Measurements from ENCODE around the gene GXYLT2. TPM values are rescaled to one million over a fixed set of nuclear protein-coding genes. Genes with fewer than 3 reads are reported as not detected.
"Not testable (repeated sequence)": the region's sequence is repeated elsewhere in the genome, so short reads cannot be mapped to it uniquely, and the experiment has no call there.

GXYLT2 gene
- total RNA-seq, 4 donors from 2014 or later: 1.5 to 12.5 (median 7.5) TPM

DNA sequence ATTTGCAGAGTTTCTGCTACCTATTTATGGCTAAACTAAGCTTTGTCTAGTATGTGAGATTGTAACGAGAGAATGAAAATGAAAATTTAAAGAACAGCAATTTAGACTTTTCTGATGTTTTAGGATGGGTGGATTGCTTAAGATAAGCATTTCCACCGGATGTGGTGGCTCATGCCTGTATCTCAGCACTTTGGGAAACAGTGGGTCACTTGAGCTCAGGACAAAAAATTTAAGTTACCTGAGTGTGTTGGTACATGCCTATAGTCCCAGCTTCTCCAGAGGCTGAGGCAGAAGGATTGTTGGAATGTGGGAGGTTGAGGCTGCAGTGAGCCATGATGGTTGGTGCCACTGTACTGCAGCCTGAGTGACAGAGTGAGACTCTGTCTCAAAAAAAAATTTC, 112.1 kb downstream of the GXYLT2 start:
- intact Hi-C loops (cut with DNase I; ENCODE audit: low total_unique reads): loop anchor here (5.0 kb wide), 2 partner anchors 153 to 1798 kb away; partner anchors contain the start of gene SHQ1
- H3K27ac ChIP-seq: no peak overlapping the region
- peak overlapping the region in 1 of 4 donors; percentile 76 for H3K4me3 ChIP-seq

DNA sequence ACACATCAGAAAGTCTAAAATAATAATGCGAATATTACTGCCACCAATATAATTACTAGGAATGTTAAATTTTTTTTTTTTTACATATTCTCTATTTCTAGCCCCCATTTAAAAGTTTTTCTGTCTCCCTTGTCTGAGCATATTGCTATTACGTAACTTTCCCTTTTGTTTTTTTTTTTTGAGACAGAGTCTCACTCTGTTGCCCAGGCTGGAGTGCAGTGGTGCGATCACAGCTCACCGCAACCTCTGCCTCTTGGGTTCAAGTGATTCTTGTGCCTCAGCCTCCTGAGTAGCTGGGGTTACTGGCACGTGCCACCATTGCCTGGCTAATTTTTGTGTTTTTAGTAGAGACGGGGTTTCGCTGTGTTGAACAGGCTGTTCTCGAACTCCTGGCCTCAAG, 115.2 kb downstream of the GXYLT2 start:
- H3K27me3 ChIP-seq; intact Hi-C loops (cut with DNase I; ENCODE audit: low total_unique reads); DNase-seq; in situ Hi-C loops (cut with MboI; ENCODE audit: low pct_ligation_motif_present in 1 of 4, low pct_unique_long_range_greater_than_20kb in 1 of 4, low sequenced_read_pairs in 3 of 4); H3K9me3 ChIP-seq; H3K4me3 ChIP-seq: not testable (repeated sequence)
- WGBS, 2 donors (ENCODE audit: low coverage in 1 of 2): 71 to 82% methylated on average over 3 to 8 of the region's 8 CpGs
- H3K36me3 ChIP-seq: peaks cover 0 to 34% (median 6%) of the 10 kb centered on the region in 4 donors
- H3K4me1 ChIP-seq: peaks cover 23 to 69% (median 31%) of the 10 kb centered on the region in 4 donors
- H3K27ac ChIP-seq: peak overlapping the region in 1 of 4 donors; percentile 10

More for the DNA sequence above, 112.1 kb downstream of the GXYLT2 start:
- H3K9me3 ChIP-seq: no peaks in the 10 kb centered on the region
- H3K4me1 ChIP-seq: peaks cover 23 to 72% (median 45%) of the 10 kb centered on the region in 4 donors
- TF ChIP-seq POLR2A (IDR thresholded peaks at IDR 0.05) (no peak), EP300 (IDR thresholded peaks at IDR 0.05; ENCODE audit: low read depth) (no peak), POLR2AphosphoS5 (IDR thresholded peaks at IDR 0.05) (no peak)
- TF ChIP-seq, protein P1, sequence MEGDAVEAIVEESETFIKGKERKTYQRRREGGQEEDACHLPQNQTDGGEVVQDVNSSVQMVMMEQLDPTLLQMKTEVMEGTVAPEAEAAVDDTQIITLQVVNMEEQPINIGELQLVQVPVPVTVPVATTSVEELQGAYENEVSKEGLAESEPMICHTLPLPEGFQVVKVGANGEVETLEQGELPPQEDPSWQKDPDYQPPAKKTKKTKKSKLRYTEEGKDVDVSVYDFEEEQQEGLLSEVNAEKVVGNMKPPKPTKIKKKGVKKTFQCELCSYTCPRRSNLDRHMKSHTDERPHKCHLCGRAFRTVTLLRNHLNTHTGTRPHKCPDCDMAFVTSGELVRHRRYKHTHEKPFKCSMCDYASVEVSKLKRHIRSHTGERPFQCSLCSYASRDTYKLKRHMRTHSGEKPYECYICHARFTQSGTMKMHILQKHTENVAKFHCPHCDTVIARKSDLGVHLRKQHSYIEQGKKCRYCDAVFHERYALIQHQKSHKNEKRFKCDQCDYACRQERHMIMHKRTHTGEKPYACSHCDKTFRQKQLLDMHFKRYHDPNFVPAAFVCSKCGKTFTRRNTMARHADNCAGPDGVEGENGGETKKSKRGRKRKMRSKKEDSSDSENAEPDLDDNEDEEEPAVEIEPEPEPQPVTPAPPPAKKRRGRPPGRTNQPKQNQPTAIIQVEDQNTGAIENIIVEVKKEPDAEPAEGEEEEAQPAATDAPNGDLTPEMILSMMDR (IDR thresholded peaks at IDR 0.05): no peak
- peaks cover 0 to 12% (median 0%) of the 10 kb centered on the region in 4 donors for H3K36me3 ChIP-seq
- no peaks in the 10 kb centered on the region for H3K27me3 ChIP-seq
- WGBS, 2 donors (ENCODE audit: low coverage in 1 of 2): 20 to 29% methylated on average over 1 to 2 of the region's 2 CpGs
- DNase-seq: no peak
- in situ Hi-C loops (cut with MboI; ENCODE audit: low pct_ligation_motif_present in 1 of 4, low pct_unique_long_range_greater_than_20kb in 1 of 4, low sequenced_read_pairs in 3 of 4): no loop called here

DNA sequence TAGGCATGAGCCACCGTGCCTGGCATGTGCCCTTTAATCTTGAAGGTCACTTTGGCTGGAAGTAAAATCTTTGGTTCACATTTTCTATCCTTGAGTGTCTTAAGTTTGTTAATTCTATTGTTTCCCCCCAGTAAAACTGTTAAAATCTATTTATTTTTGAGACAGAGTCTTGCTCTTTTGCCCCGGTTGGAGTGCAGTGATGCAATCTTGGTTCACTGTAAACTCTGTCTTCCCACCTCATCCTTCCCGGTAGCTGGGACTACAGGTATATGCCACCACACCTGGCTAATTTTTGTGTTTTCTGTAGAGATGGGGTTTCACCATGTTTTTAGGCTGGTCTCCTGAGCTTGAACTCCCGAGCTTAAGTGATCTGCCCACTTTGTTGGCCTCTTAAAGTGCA, 116.5 kb downstream of the GXYLT2 start:
- peaks cover 0 to 34% (median 6%) of the 10 kb centered on the region in 4 donors for H3K36me3 ChIP-seq
- no peaks in the 10 kb centered on the region for H3K9me3 ChIP-seq
- no peaks in the 10 kb centered on the region for H3K27me3 ChIP-seq
- in situ Hi-C loops (cut with MboI; ENCODE audit: low pct_ligation_motif_present in 1 of 4, low pct_unique_long_range_greater_than_20kb in 1 of 4, low sequenced_read_pairs in 3 of 4) (no loop called here), intact Hi-C loops (cut with DNase I; ENCODE audit: low total_unique reads) (no loop called here)
- 75 to 79% methylated on average over 4 of the region's 4 CpGs for WGBS, 2 donors (ENCODE audit: low coverage in 1 of 2)
- H3K4me1 ChIP-seq: peaks cover 15 to 68% (median 23%) of the 10 kb centered on the region in 4 donors
- TF ChIP-seq POLR2AphosphoS5 (IDR thresholded peaks at IDR 0.05) (no peak), EP300 (IDR thresholded peaks at IDR 0.05; ENCODE audit: low read depth) (no peak), POLR2A (IDR thresholded peaks at IDR 0.05) (no peak)
- TF ChIP-seq, protein P1 (IDR thresholded peaks at IDR 0.05): no peak
- no peak overlapping the region for H3K27ac ChIP-seq
- no peak overlapping the region for H3K4me3 ChIP-seq
- DNase-seq: no peak

DNA sequence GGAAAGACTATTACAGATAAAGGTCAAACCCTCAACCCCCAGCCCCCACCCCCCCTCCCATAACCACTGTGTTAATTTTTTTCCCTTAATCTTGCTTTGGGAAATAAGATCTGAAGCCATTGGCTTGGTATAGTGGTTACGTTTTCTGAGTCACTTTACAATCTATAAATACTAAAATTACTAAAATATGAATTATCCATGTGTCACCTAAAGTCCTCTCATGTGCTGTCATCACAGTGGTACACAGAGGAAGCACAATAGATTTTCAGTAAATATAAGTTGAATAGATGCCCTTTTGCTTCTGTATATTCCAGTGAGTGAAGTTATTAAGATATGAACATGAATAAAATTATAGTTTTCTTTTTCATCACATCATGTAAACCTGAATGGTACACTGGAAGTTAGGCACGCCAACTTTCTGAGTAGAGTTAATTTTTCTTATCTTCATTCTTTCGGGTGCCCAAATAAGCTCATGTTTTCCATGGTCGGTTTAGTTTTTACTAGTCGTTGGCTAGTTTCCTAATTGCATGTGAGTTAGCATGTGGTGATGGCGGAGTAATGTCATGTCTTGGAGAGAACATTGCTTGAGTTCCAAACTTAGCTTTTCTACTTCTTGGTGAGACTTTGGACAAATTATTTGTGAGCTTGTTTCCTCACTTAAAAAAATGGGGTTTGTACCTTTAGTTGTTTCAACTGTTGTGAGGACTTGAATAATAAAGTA, 120.3 kb downstream of the GXYLT2 start:
- DNase-seq: no peak
- H3K36me3 ChIP-seq: peaks cover 0 to 22% (median 6%) of the 10 kb centered on the region in 4 donors
- intact Hi-C loops (cut with DNase I; ENCODE audit: low total_unique reads) (no loop called here), in situ Hi-C loops (cut with MboI; ENCODE audit: low pct_ligation_motif_present in 1 of 4, low pct_unique_long_range_greater_than_20kb in 1 of 4, low sequenced_read_pairs in 3 of 4) (no loop called here)
- no peaks in the 10 kb centered on the region for H3K9me3 ChIP-seq
- TF ChIP-seq, protein P1 (IDR thresholded peaks at IDR 0.05): no peak
- peaks cover 3 to 48% (median 5%) of the 10 kb centered on the region in 4 donors for H3K4me1 ChIP-seq
- 44 to 53% methylated on average over 6 of the region's 6 CpGs for WGBS, 2 donors (ENCODE audit: low coverage in 1 of 2)
- H3K4me3 ChIP-seq: no peak overlapping the region
- no peak overlapping the region for H3K27ac ChIP-seq
- H3K27me3 ChIP-seq: no peaks in the 10 kb centered on the region

Measured in transverse colon (tissue), 4 donors.